Sigmoid colon (tissue), 4 donors: ENCODE measurements around the gene GPR137B.

Source experiments
- EP300 ChIP-seq, 4 donors: sonication (generic); formaldehyde crosslinking; IDR thresholded peaks; one replicate each; pipeline ENCODE4 v1.6.1; 2017; ENCODE audit warnings: antibody characterized with exemption in 4 of 4
- POLR2A ChIP-seq, 2 donors: fragments of 450-650 bp; IDR thresholded peaks; one replicate each; pipeline ENCODE4 v1.6.1; 2016; ENCODE audit warnings: antibody characterized with exemption in 2 of 2, mild to moderate bottlenecking in 2 of 2, moderate library complexity in 2 of 2
- POLR2AphosphoS5 ChIP-seq, 4 donors: sonication (generic); formaldehyde crosslinking; IDR thresholded peaks; one replicate each; pipeline ENCODE4 v1.6.1; 2017; ENCODE audit warnings: antibody characterized with exemption in 4 of 4
- TF ChIP-seq, protein P1 (sequence below), 4 experiments: fragments of 450-650 bp in 3 of 4; fragments of 200-600 bp in 1 of 4; IDR thresholded peaks; one replicate each; pipeline ENCODE4 v1.5.1; 2016 to 2019; ENCODE audit warnings: antibody characterized with exemption in 4 of 4, mild to moderate bottlenecking in 3 of 4, moderate library complexity in 2 of 4

GRCh38 chr1:236258114-236258622 lies 115.8 kb downstream of the GPR137B start:
- TF ChIP-seq, protein P1, sequence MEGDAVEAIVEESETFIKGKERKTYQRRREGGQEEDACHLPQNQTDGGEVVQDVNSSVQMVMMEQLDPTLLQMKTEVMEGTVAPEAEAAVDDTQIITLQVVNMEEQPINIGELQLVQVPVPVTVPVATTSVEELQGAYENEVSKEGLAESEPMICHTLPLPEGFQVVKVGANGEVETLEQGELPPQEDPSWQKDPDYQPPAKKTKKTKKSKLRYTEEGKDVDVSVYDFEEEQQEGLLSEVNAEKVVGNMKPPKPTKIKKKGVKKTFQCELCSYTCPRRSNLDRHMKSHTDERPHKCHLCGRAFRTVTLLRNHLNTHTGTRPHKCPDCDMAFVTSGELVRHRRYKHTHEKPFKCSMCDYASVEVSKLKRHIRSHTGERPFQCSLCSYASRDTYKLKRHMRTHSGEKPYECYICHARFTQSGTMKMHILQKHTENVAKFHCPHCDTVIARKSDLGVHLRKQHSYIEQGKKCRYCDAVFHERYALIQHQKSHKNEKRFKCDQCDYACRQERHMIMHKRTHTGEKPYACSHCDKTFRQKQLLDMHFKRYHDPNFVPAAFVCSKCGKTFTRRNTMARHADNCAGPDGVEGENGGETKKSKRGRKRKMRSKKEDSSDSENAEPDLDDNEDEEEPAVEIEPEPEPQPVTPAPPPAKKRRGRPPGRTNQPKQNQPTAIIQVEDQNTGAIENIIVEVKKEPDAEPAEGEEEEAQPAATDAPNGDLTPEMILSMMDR (IDR thresholded peaks at IDR 0.05), result no peak
- TF ChIP-seq POLR2A (IDR thresholded peaks at IDR 0.05) (no peak), POLR2AphosphoS5 (IDR thresholded peaks at IDR 0.05) (no peak), EP300 (IDR thresholded peaks at IDR 0.05) (no peak)
